Measurements from ENCODE around the gene SPARC. TPM values are rescaled to one million over a fixed set of nuclear protein-coding genes. Genes with fewer than 3 reads are reported as not detected.

SPARC gene
- total RNA-seq, 1 experiment from 2014 or later, result 320 TPM

DNA sequence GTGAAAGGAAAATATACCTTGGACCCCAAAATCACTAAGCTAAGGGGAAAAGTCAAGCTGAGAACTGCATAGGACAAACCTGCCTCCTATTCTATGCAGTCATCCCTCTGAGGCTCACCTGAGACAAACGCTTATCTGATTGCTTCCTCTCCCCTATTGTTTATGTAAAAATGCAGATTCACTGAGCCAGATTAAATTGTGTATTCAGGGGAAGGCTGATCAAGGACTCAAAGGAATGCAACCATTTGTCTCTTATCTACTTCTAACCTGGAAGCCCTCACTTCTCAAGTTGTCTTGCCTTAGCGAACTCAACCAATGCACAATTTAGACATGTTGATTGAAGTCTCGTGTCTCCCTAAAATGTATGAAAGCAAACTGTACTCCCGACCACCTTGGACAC lies 13.3 kb downstream of the SPARC start:
- Mint-ChIP-seq H3K4me3 (no peak overlapping the region), H3K4me1 (peaks cover 38 to 41% of the 10 kb centered on the region in 2 experiments)
- no peak overlapping the region for H3K23ac ChIP-seq (ENCODE audit: insufficient read length, low read depth, low read length)

More for the DNA sequence above, 13.3 kb downstream of the SPARC start:
- Histone ChIP-seq H3K9ac (ENCODE audit: extremely low read depth, insufficient read length, low read length) (no peak overlapping the region), H2AFZ (ENCODE audit: low read length) (no peak overlapping the region), H2BK5ac (ENCODE audit: insufficient read length, low read length) (no peak overlapping the region), H3K79me1 (ENCODE audit: insufficient read depth, low read depth, low read length, poor library complexity, severe bottlenecking) (no peaks in the 10 kb centered on the region), H3K14ac (ENCODE audit: insufficient read depth, low read length) (no peak overlapping the region), H3T11ph (ENCODE audit: low read length) (no peak overlapping the region), H3K56ac (ENCODE audit: insufficient read length, low read depth, low read length) (no peak overlapping the region), H4K20me1 (ENCODE audit: control insufficient read depth, insufficient read depth, insufficient read length) (no peaks in the 10 kb centered on the region), H3K79me2 (ENCODE audit: insufficient read depth, low read length) (no peaks in the 10 kb centered on the region), H2BK12ac (ENCODE audit: insufficient read length, low read depth, low read length) (no peak overlapping the region), H3K4ac (ENCODE audit: low read depth, low read length) (no peak overlapping the region), H3K27ac (ENCODE audit: insufficient read length, low read depth, low read length) (no peak overlapping the region), H3K23me2 (ENCODE audit: insufficient read length, low read depth, low read length, poor library complexity, severe bottlenecking) (no peaks in the 10 kb centered on the region), H4K8ac (replicated peaks; ENCODE audit: insufficient read length, low read depth, low read length) (no peak overlapping the region), H2BK15ac (ENCODE audit: low read depth, low read length) (no peak overlapping the region), H4K91ac (ENCODE audit: insufficient read length, low read depth, low read length) (no peak overlapping the region), H3K18ac (ENCODE audit: insufficient read length, low read depth, low read length) (no peak overlapping the region), H3K9me3 (ENCODE audit: control insufficient read depth, low read depth, low read length) (no peaks in the 10 kb centered on the region), H4K5ac (ENCODE audit: insufficient read length, low read depth, low read length) (no peak overlapping the region), H2BK20ac (ENCODE audit: low read depth, low read length, poor library complexity, severe bottlenecking) (no peak overlapping the region), H3K27me3 (ENCODE audit: insufficient read depth, low read length) (no peaks in the 10 kb centered on the region), H2AK5ac (ENCODE audit: insufficient read length, low read length) (no peak overlapping the region), H2BK120ac (ENCODE audit: low read depth, low read length, poor library complexity, severe bottlenecking) (no peak overlapping the region), H3K4me1 (ENCODE audit: insufficient read depth, low read length) (peaks cover 11% of the 10 kb centered on the region; the same call in 1 of the 2 replicates), H3K4me2 (ENCODE audit: insufficient read depth, insufficient read length, low read length) (no peak overlapping the region)
- DNase-seq, result no peak
- Mint-ChIP-seq H3K9me3 (no peaks in the 10 kb centered on the region), H3K27me3 (ENCODE audit: low read depth) (no peaks in the 10 kb centered on the region), H3K36me3 (ENCODE audit: insufficient read depth in 1 of 3, low read depth in 3 of 3) (peaks cover 41 to 66% (median 61%) of the 10 kb centered on the region in 3 experiments; a peak in 6 of 7 replicates), H3K27ac (peak overlapping the region in 2 of 3 experiments; percentile 52 to 74; a peak in 5 of 7 replicates)
- TF ChIP-seq, protein P1, sequence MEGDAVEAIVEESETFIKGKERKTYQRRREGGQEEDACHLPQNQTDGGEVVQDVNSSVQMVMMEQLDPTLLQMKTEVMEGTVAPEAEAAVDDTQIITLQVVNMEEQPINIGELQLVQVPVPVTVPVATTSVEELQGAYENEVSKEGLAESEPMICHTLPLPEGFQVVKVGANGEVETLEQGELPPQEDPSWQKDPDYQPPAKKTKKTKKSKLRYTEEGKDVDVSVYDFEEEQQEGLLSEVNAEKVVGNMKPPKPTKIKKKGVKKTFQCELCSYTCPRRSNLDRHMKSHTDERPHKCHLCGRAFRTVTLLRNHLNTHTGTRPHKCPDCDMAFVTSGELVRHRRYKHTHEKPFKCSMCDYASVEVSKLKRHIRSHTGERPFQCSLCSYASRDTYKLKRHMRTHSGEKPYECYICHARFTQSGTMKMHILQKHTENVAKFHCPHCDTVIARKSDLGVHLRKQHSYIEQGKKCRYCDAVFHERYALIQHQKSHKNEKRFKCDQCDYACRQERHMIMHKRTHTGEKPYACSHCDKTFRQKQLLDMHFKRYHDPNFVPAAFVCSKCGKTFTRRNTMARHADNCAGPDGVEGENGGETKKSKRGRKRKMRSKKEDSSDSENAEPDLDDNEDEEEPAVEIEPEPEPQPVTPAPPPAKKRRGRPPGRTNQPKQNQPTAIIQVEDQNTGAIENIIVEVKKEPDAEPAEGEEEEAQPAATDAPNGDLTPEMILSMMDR (conservative IDR thresholded peaks at IDR 0.05), result no peak
- WGBS (ENCODE audit: extremely low coverage, insufficient read length, low lambda C conversion rate), result no CpG with 5 or more reads among the region's 4 CpGs

Data from H9 (cell line).